Progenitor cell of endocrine pancreas (in vitro differentiated cells): Measurements from ENCODE around the gene DTNB. TPM values are rescaled to one million over a fixed set of nuclear protein-coding genes. Genes with fewer than 3 reads are reported as not detected.

Experiments
- DNase-seq: peaks from one replicate; pipeline ENCODE4 v3.0.0; 2021; ENCODE audit warnings: low spot score; ENCODE audit not compliant: unreplicated experiment
- H3K27ac Mint-ChIP-seq: 2 replicates; pipeline ENCODE4 v1.8.0; 2021; ENCODE audit warnings: mild to moderate bottlenecking, moderate library complexity, mixed read lengths
- H3K27me3 Mint-ChIP-seq: 2 replicates; pipeline ENCODE4 v1.8.0; 2021; ENCODE audit warnings: mixed read lengths
- H3K36me3 Mint-ChIP-seq: 2 replicates; pipeline ENCODE4 v1.8.0; 2022; ENCODE audit warnings: mixed read lengths; ENCODE audit not compliant: insufficient read depth
- H3K4me1 Mint-ChIP-seq: 2 replicates; pipeline ENCODE4 v1.8.0; 2021; ENCODE audit warnings: low read depth, mixed read lengths
- H3K4me3 Mint-ChIP-seq: 2 replicates; pipeline ENCODE4 v1.8.0; 2021; ENCODE audit warnings: low read depth, mild to moderate bottlenecking, moderate library complexity, mixed read lengths
- H3K9me3 Mint-ChIP-seq: 2 replicates; pipeline ENCODE4 v1.8.0; 2021; ENCODE audit warnings: low read depth, mixed read lengths
- CTCF ChIP-seq: fragments of 200-600 bp; sonication (generic); IDR thresholded peaks from one replicate; pipeline ENCODE4 v1.5.0; 2021; ENCODE audit warnings: antibody characterized with exemption, mild to moderate bottlenecking; ENCODE audit not compliant: unreplicated experiment
- total RNA-seq: library from RNA; stranded (reverse); gene quantifications from 2 replicates; pipeline ENCODE4 v1.2.1, GENCODE V29; 2021

Gene DTNB
- total RNA-seq, 1 donor from 2014 or later, result 29.3 TPM

GRCh38 chr2:25546852-25547251, 126.5 kb downstream of the DTNB start:
- H3K4me3 Mint-ChIP-seq, result no peak overlapping the region
- H3K9me3 Mint-ChIP-seq, result no peaks in the 10 kb centered on the region
- H3K4me1 Mint-ChIP-seq, result no peaks in the 10 kb centered on the region
- no peak overlapping the region for H3K27ac Mint-ChIP-seq
- TF ChIP-seq CTCF, result no peak
- DNase-seq, result no peak
- H3K36me3 Mint-ChIP-seq, result no peaks in the 10 kb centered on the region
- no peaks in the 10 kb centered on the region for H3K27me3 Mint-ChIP-seq

DNA sequence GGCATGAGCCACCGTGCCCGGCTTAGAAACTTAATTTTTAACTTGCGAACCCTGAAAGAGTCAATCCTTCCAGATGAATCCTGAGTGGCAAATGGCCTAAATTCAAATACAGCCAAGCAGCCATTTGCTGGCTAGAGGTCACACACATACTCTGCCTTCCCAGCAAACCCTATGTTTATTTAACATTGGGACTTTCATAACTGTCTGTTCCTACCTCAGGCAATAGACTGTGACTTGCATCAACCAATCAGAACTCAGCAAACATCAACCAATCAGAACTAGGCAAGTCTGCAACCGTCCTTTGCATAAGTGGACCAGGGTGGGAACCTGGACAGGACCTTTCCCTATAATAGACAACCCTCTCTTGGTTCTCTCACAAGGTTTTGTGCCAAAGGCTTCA, 127.5 kb downstream of the DTNB start:
- no peak for DNase-seq
- H3K4me1 Mint-ChIP-seq, result no peaks in the 10 kb centered on the region
- H3K36me3 Mint-ChIP-seq, result no peaks in the 10 kb centered on the region
- no peak overlapping the region for H3K27ac Mint-ChIP-seq
- H3K27me3 Mint-ChIP-seq, result no peaks in the 10 kb centered on the region
- no peak overlapping the region for H3K4me3 Mint-ChIP-seq
- TF ChIP-seq CTCF, result no peak
- H3K9me3 Mint-ChIP-seq, result no peaks in the 10 kb centered on the region

GRCh38 chr2:25544445-25544844, 128.9 kb downstream of the DTNB start:
- Mint-ChIP-seq H3K9me3 (no peaks in the 10 kb centered on the region), H3K27ac (no peak overlapping the region), H3K4me3 (no peak overlapping the region), H3K4me1 (no peaks in the 10 kb centered on the region), H3K36me3 (peaks cover 1% of the 10 kb centered on the region), H3K27me3 (no peaks in the 10 kb centered on the region)
- no peak for TF ChIP-seq CTCF
- no peak for DNase-seq

GRCh38 chr2:25543939-25544338, 129.4 kb downstream of the DTNB start:
- no peak overlapping the region for H3K4me3 Mint-ChIP-seq
- no peak for TF ChIP-seq CTCF
- peaks cover 1% of the 10 kb centered on the region for H3K36me3 Mint-ChIP-seq
- no peak for DNase-seq
- H3K27me3 Mint-ChIP-seq, result no peaks in the 10 kb centered on the region
- H3K27ac Mint-ChIP-seq, result peak overlapping the region; percentile 20
- no peaks in the 10 kb centered on the region for H3K4me1 Mint-ChIP-seq
- H3K9me3 Mint-ChIP-seq, result no peaks in the 10 kb centered on the region

DNA sequence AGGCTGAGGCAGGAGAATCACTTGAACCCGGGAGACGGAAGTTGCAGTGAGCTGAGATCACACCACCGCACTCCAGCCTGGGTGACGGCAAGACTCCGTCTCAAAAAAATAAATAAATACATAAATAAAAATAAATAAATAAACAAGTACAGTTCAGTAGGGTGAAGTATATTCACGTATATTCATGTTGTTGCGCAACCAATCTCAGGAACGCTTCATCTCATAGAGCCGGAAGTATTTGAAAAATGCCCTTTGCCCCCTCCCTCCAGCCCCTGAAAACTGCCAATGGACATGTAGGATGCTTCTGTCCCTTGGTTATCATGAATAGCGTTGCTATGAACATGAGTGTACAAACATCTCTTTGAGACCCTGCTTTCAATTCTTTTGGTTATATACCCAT, 132.0 kb downstream of the DTNB start:
- Mint-ChIP-seq H3K4me1 (no peaks in the 10 kb centered on the region), H3K9me3 (peaks cover 4% of the 10 kb centered on the region), H3K27me3 (no peaks in the 10 kb centered on the region), H3K27ac (no peak overlapping the region), H3K36me3 (peaks cover 9% of the 10 kb centered on the region), H3K4me3 (no peak overlapping the region)
- TF ChIP-seq CTCF, result no peak
- DNase-seq, result no peak

- no peak for DNase-seq
- H3K9me3 Mint-ChIP-seq, result peaks cover 4% of the 10 kb centered on the region
- no peak overlapping the region for H3K4me3 Mint-ChIP-seq
- H3K36me3 Mint-ChIP-seq, result peaks cover 9% of the 10 kb centered on the region
- no peaks in the 10 kb centered on the region for H3K27me3 Mint-ChIP-seq
- no peaks in the 10 kb centered on the region for H3K4me1 Mint-ChIP-seq
- TF ChIP-seq CTCF, result no peak
- no peak overlapping the region for H3K27ac Mint-ChIP-seq
These were observed 134.2 kb downstream of the DTNB start for GRCh38 chr2:25539136-25539535.
